ENCODE measurements around the gene MEX3D. TPM values are rescaled to one million over a fixed set of nuclear protein-coding genes. Genes with fewer than 3 reads are reported as not detected.
A peak's percentile ranks its signal among the peaks of the same experiment; 100 is the strongest.
"Not testable (repeated sequence)": the region's sequence is repeated elsewhere in the genome, so short reads cannot be mapped to it uniquely, and the experiment has no call there.

MEX3D gene
- total RNA-seq, 1 experiment from 2014 or later: 8.4 TPM

GRCh38 chr19:1538978-1539377, 29.1 kb downstream of the MEX3D start:
- DNase-seq (ENCODE audit: low read depth): no peak

GRCh38 chr19:1535699-1536098, 32.4 kb downstream of the MEX3D start:
- not testable (repeated sequence) for DNase-seq (ENCODE audit: low read depth)

GRCh38 chr19:1534972-1535371, 33.2 kb downstream of the MEX3D start:
- no peak for DNase-seq (ENCODE audit: low read depth)

GRCh38 chr19:1533510-1534150, 34.5 kb downstream of the MEX3D start:
- DNase-seq (ENCODE audit: low read depth): no peak

- DNase-seq (ENCODE audit: low read depth): no peak
Measured at GRCh38 chr19:1532003-1532402, 36.1 kb downstream of the MEX3D start.

- no peak for DNase-seq (ENCODE audit: low read depth)
Measured at GRCh38 chr19:1531587-1531986, 36.5 kb downstream of the MEX3D start.

GRCh38 chr19:1530856-1531255, 37.3 kb downstream of the MEX3D start:
- DNase-seq (ENCODE audit: low read depth): not testable (repeated sequence)

GRCh38 chr19:1529430-1529816, 38.7 kb downstream of the MEX3D start:
- no peak for DNase-seq (ENCODE audit: low read depth)

GRCh38 chr19:1528596-1529429, 39.3 kb downstream of the MEX3D start:
- DNase-seq (ENCODE audit: low read depth): no peak

- DNase-seq (ENCODE audit: low read depth): no peak
Measured at GRCh38 chr19:1527650-1528309, 40.3 kb downstream of the MEX3D start.

GRCh38 chr19:1526979-1527649, 41.0 kb downstream of the MEX3D start:
- no peak for DNase-seq (ENCODE audit: low read depth)

GRCh38 chr19:1526066-1526778, 41.9 kb downstream of the MEX3D start:
- no peak for DNase-seq (ENCODE audit: low read depth)

- DNase-seq (ENCODE audit: low read depth): no peak
Measured at GRCh38 chr19:1525343-1525742, 42.8 kb downstream of the MEX3D start.

GRCh38 chr19:1524972-1525325, 43.2 kb downstream of the MEX3D start:
- no peak for DNase-seq (ENCODE audit: low read depth)

- no peak for DNase-seq (ENCODE audit: low read depth)
Measured at GRCh38 chr19:1524287-1524971, 43.7 kb downstream of the MEX3D start.

GRCh38 chr19:1523412-1524286, 44.5 kb downstream of the MEX3D start, which contains the start of gene PLK5:
Gene PLK5 (plus strand): TSS chr19:1524077. CDS start chr19:1526997, 2,920 bp downstream.
- no peak for DNase-seq (ENCODE audit: low read depth)

- no peak for DNase-seq (ENCODE audit: low read depth)
Measured at GRCh38 chr19:1522838-1523237, 45.3 kb downstream of the MEX3D start.

GRCh38 chr19:1522061-1522460, 46.1 kb downstream of the MEX3D start:
- DNase-seq (ENCODE audit: low read depth): no peak

- DNase-seq (ENCODE audit: low read depth): peak; percentile 11
Measured at GRCh38 chr19:1521636-1522035, 46.5 kb downstream of the MEX3D start.

Measured in RPMI7951 (cell line).